Liver (tissue), 9 donors: Measurements from ENCODE around the gene VPS52. TPM values are rescaled to one million over a fixed set of nuclear protein-coding genes. Genes with fewer than 3 reads are reported as not detected.
"Not testable (repeated sequence)": the region's sequence is repeated elsewhere in the genome, so short reads cannot be mapped to it uniquely, and the experiment has no call there.

Source experiments
- DNase-seq: peaks from one replicate; pipeline ENCODE4 v3.0.0-alpha.2; 2017; ENCODE audit warnings: low spot score
- H3K27ac ChIP-seq, 2 donors: one replicate each; pipeline ENCODE4 v1.7.0; 2013; ENCODE audit warnings: inconsistent platforms in 2 of 2, low read length in 2 of 2, control low read depth in 1 of 2, low read depth in 1 of 2, mild to moderate bottlenecking in 1 of 2
- H3K27me3 ChIP-seq, 4 donors: one replicate each; pipeline versions ENCODE4 v1.6.1 to v1.7.0; 2013; ENCODE audit warnings: low read length in 3 of 4, inconsistent platforms in 1 of 4, mild to moderate bottlenecking in 1 of 4, moderate library complexity in 1 of 4; ENCODE audit not compliant: control insufficient read depth in 4 of 4, insufficient read depth in 4 of 4
- H3K36me3 ChIP-seq, 4 donors: one replicate each; pipeline versions ENCODE4 v1.6.1 to v1.7.0; 2013; ENCODE audit warnings: low read length in 3 of 4, mild to moderate bottlenecking in 3 of 4, low read depth in 1 of 4, moderate library complexity in 1 of 4; ENCODE audit not compliant: control insufficient read depth in 4 of 4, insufficient read depth in 3 of 4
- H3K4me1 ChIP-seq, 4 donors: one replicate each; pipeline versions ENCODE4 v1.6.1 to v1.7.0; 2013; ENCODE audit warnings: low read length in 3 of 4, mild to moderate bottlenecking in 3 of 4, moderate library complexity in 1 of 4; ENCODE audit not compliant: control insufficient read depth in 4 of 4, insufficient read depth in 4 of 4
- H3K4me3 ChIP-seq, 3 donors: one replicate each; pipeline versions ENCODE4 v1.6.1 to v1.7.0; 2013; ENCODE audit warnings: low read length in 3 of 3, control low read depth in 1 of 3, low read depth in 1 of 3, mild to moderate bottlenecking in 1 of 3
- H3K9ac ChIP-seq, 2 donors: one replicate each; pipeline ENCODE4 v1.7.0; 2013; ENCODE audit warnings: low read length in 2 of 2, mild to moderate bottlenecking in 2 of 2, moderate library complexity in 2 of 2, control low read depth in 1 of 2, low read depth in 1 of 2
- H3K9me3 ChIP-seq, 4 donors: one replicate each; pipeline versions ENCODE4 v1.6.1 to v1.7.0; 2013; ENCODE audit warnings: low read length in 3 of 4; ENCODE audit not compliant: control insufficient read depth in 4 of 4
- ATF3 ChIP-seq: IDR thresholded peaks from 2 replicates; pipeline ENCODE4 v1.6.1; 2016; ENCODE audit warnings: antibody characterized with exemption
- EGR1 ChIP-seq, 2 donors: IDR thresholded peaks; 2 replicates each; pipeline ENCODE4 v1.6.1; 2016 to 2018; ENCODE audit warnings: antibody characterized with exemption in 2 of 2, low read depth in 2 of 2
- FOXA1 ChIP-seq: IDR thresholded peaks from 2 replicates; pipeline ENCODE4 v1.6.1; 2016; ENCODE audit warnings: antibody characterized with exemption
- FOXA2 ChIP-seq: IDR thresholded peaks from 2 replicates; pipeline ENCODE4 v1.6.1; 2016; ENCODE audit warnings: antibody characterized with exemption
- GABPA ChIP-seq, 2 donors: IDR thresholded peaks in 1 of 2; conservative IDR thresholded peaks in 1 of 2; 2 replicates each; pipeline ENCODE4 v1.6.1; 2016; ENCODE audit warnings: antibody characterized with exemption in 2 of 2, mild to moderate bottlenecking in 1 of 2, moderate library complexity in 1 of 2
- HNF4A ChIP-seq, 2 donors: conservative IDR thresholded peaks; 2 replicates each; pipeline ENCODE4 v1.6.1; 2016; ENCODE audit warnings: antibody characterized with exemption in 2 of 2, mild to moderate bottlenecking in 2 of 2
- HNF4G ChIP-seq: IDR thresholded peaks from 2 replicates; pipeline ENCODE4 v1.6.1; 2016; ENCODE audit warnings: antibody characterized with exemption
- JUND ChIP-seq, 2 donors: IDR thresholded peaks; 2 replicates each; pipeline ENCODE4 v1.6.1; 2016; ENCODE audit warnings: antibody characterized with exemption in 2 of 2
- NR2F2 ChIP-seq: IDR thresholded peaks from 2 replicates; pipeline ENCODE4 v1.6.1; 2016; ENCODE audit warnings: antibody characterized with exemption
- RAD21 ChIP-seq, 2 donors: IDR thresholded peaks; 2 replicates each; pipeline ENCODE4 v1.6.1; 2016; ENCODE audit warnings: antibody characterized with exemption in 2 of 2, mild to moderate bottlenecking in 2 of 2
- RXRA ChIP-seq, 2 donors: IDR thresholded peaks; 2 replicates each; pipeline ENCODE4 v1.6.1; 2017 to 2018; ENCODE audit warnings: antibody characterized with exemption in 2 of 2, mild to moderate bottlenecking in 1 of 2
- SP1 ChIP-seq: IDR thresholded peaks from 2 replicates; pipeline ENCODE4 v1.6.1; 2018; ENCODE audit warnings: antibody characterized with exemption, mild to moderate bottlenecking
- TAF1 ChIP-seq: conservative IDR thresholded peaks from 2 replicates; pipeline ENCODE4 v1.6.1; 2016; ENCODE audit warnings: antibody characterized with exemption, mild to moderate bottlenecking
- YY1 ChIP-seq: IDR thresholded peaks from 2 replicates; pipeline ENCODE4 v1.6.1; 2016; ENCODE audit warnings: antibody characterized with exemption, mild to moderate bottlenecking
- ZBTB33 ChIP-seq: IDR thresholded peaks from 2 replicates; pipeline ENCODE4 v1.6.1; 2016; ENCODE audit warnings: antibody characterized with exemption
- WGBS: extraction: QIAGEN DNeasy Blood & Tissue Kit; methylation state at CpG from one replicate; pipeline ENCODE4 v1.1.7; 2013; 5-methylcytosine and 5-hydroxymethylcytosine counted together
- polyA plus RNA-seq, 2 donors: library from polyadenylated mRNA; stranded (reverse) in 1 of 2; unstranded in 1 of 2; fragments of 200-250 nt in 1 of 2; fragments of >200 nt in 1 of 2; fragmentation: Nextera tagmentation in 1 of 2; extraction: Ambion mirVana in 1 of 2; gene quantifications; one replicate each; pipeline versions ENCODE4 v1.2.1 to v1.2.3, GENCODE V29; 2013 to 2015
- total RNA-seq, 2 donors: library from RNA; depleted of rRNA; stranded (reverse); fragments of >200 nt; gene quantifications; one replicate each; pipeline ENCODE4 v1.2.3, GENCODE V29; 2014
- TF ChIP-seq, protein P1 (sequence below): fragments of 150-350 bp; IDR thresholded peaks from 2 replicates; pipeline ENCODE4 v1.5.1; 2017; ENCODE audit warnings: improper control_type of control experiment, low read depth, low read length; ENCODE audit not compliant: missing input control
- TF ChIP-seq, protein P2 (sequence below): IDR thresholded peaks from 2 replicates; pipeline ENCODE4 v1.6.1; 2016; ENCODE audit warnings: antibody characterized with exemption
- TF ChIP-seq, protein P3 (sequence below): IDR thresholded peaks from 2 replicates; pipeline ENCODE4 v1.6.1; 2016; ENCODE audit warnings: antibody characterized with exemption, mild to moderate bottlenecking
- donor health status: healthy.
- donor health status: healthy.
- donor health status: healthy.
- donor health status: healthy.
- donor health status: healthy.

VPS52 gene
- total and polyA plus RNA-seq, 4 donors, result 21.3 to 33.4 (median 25.3) TPM

GRCh38 chr6:33262490-33262889 lies 9.2 kb downstream of the VPS52 start:
- H3K4me3 ChIP-seq, H3K9me3 ChIP-seq, H3K4me1 ChIP-seq, H3K9ac ChIP-seq, H3K27ac ChIP-seq, DNase-seq, H3K27me3 ChIP-seq: not testable (repeated sequence)
- H3K36me3 ChIP-seq, result peaks cover 9 to 60% (median 50%) of the 10 kb centered on the region in 4 donors
- WGBS, result 96% methylated on average over 3 of the region's 3 CpGs

- no peak for TF ChIP-seq SP1
- no peak for TF ChIP-seq RXRA (IDR thresholded peaks at IDR 0.05)
- TF ChIP-seq FOXA1, result no peak
- no peak for TF ChIP-seq TAF1
- TF ChIP-seq EGR1 (IDR thresholded peaks at IDR 0.05; ENCODE audit: low read depth in 2 of 2), result no peak
- TF ChIP-seq NR2F2, result no peak
- no peak for TF ChIP-seq HNF4G
- TF ChIP-seq ZBTB33, result no peak
- no peak for TF ChIP-seq HNF4A (conservative IDR thresholded peaks at IDR 0.05)
- TF ChIP-seq JUND (IDR thresholded peaks at IDR 0.05), result no peak
- TF ChIP-seq ATF3, result no peak
- TF ChIP-seq, protein P1, sequence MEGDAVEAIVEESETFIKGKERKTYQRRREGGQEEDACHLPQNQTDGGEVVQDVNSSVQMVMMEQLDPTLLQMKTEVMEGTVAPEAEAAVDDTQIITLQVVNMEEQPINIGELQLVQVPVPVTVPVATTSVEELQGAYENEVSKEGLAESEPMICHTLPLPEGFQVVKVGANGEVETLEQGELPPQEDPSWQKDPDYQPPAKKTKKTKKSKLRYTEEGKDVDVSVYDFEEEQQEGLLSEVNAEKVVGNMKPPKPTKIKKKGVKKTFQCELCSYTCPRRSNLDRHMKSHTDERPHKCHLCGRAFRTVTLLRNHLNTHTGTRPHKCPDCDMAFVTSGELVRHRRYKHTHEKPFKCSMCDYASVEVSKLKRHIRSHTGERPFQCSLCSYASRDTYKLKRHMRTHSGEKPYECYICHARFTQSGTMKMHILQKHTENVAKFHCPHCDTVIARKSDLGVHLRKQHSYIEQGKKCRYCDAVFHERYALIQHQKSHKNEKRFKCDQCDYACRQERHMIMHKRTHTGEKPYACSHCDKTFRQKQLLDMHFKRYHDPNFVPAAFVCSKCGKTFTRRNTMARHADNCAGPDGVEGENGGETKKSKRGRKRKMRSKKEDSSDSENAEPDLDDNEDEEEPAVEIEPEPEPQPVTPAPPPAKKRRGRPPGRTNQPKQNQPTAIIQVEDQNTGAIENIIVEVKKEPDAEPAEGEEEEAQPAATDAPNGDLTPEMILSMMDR, result no peak
- no peak for TF ChIP-seq FOXA2
- TF ChIP-seq GABPA (IDR thresholded peaks at IDR 0.05 in 1 of 2, conservative IDR thresholded peaks at IDR 0.05 in 1 of 2), result no peak
- no peak for TF ChIP-seq YY1
- TF ChIP-seq RAD21 (IDR thresholded peaks at IDR 0.05), result no peak
- TF ChIP-seq, protein P2, sequence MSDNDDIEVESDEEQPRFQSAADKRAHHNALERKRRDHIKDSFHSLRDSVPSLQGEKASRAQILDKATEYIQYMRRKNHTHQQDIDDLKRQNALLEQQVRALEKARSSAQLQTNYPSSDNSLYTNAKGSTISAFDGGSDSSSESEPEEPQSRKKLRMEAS, result no peak
- TF ChIP-seq, protein P3, sequence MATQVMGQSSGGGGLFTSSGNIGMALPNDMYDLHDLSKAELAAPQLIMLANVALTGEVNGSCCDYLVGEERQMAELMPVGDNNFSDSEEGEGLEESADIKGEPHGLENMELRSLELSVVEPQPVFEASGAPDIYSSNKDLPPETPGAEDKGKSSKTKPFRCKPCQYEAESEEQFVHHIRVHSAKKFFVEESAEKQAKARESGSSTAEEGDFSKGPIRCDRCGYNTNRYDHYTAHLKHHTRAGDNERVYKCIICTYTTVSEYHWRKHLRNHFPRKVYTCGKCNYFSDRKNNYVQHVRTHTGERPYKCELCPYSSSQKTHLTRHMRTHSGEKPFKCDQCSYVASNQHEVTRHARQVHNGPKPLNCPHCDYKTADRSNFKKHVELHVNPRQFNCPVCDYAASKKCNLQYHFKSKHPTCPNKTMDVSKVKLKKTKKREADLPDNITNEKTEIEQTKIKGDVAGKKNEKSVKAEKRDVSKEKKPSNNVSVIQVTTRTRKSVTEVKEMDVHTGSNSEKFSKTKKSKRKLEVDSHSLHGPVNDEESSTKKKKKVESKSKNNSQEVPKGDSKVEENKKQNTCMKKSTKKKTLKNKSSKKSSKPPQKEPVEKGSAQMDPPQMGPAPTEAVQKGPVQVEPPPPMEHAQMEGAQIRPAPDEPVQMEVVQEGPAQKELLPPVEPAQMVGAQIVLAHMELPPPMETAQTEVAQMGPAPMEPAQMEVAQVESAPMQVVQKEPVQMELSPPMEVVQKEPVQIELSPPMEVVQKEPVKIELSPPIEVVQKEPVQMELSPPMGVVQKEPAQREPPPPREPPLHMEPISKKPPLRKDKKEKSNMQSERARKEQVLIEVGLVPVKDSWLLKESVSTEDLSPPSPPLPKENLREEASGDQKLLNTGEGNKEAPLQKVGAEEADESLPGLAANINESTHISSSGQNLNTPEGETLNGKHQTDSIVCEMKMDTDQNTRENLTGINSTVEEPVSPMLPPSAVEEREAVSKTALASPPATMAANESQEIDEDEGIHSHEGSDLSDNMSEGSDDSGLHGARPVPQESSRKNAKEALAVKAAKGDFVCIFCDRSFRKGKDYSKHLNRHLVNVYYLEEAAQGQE, result no peak
- no peak overlapping the region for H3K9ac ChIP-seq
These were observed 12.6 kb downstream of the VPS52 start for GRCh38 chr6:33259032-33259431.

More at GRCh38 chr6:33259032-33259431, 12.6 kb downstream of the VPS52 start:
- Histone ChIP-seq H3K4me1 (no peaks in the 10 kb centered on the region), H3K36me3 (peaks cover 8 to 45% (median 25%) of the 10 kb centered on the region in 4 donors), H3K27me3 (no peaks in the 10 kb centered on the region), H3K9me3 (no peaks in the 10 kb centered on the region), H3K4me3 (no peak overlapping the region), H3K27ac (no peak overlapping the region)
- WGBS, result 96% methylated on average over 5 of the region's 5 CpGs
- no peak for DNase-seq
